Hepatocyte (in vitro differentiated cells): ENCODE results near the gene BORCS6.

Source experiments
- EZH2 ChIP-seq: fragments of 200-600 bp; sonication (generic); IDR thresholded peaks from 2 replicates; pipeline ENCODE4 v1.6.1; 2016; ENCODE audit warnings: antibody characterized with exemption, mild to moderate bottlenecking, borderline replicate concordance
- EZH2phosphoT487 ChIP-seq: fragments of 200-600 bp; sonication (generic); IDR thresholded peaks from one replicate; pipeline ENCODE4 v1.6.1; 2018; ENCODE audit warnings: antibody characterized with exemption, mild to moderate bottlenecking, low read depth, moderate library complexity; ENCODE audit not compliant: unreplicated experiment, severe bottlenecking
- TF ChIP-seq, protein P1 (sequence below): fragments of 200-600 bp; sonication (generic); IDR thresholded peaks from 2 replicates; pipeline ENCODE4 v1.5.1; 2016; ENCODE audit warnings: antibody characterized with exemption, mild to moderate bottlenecking; ENCODE audit not compliant: poor library complexity

DNA sequence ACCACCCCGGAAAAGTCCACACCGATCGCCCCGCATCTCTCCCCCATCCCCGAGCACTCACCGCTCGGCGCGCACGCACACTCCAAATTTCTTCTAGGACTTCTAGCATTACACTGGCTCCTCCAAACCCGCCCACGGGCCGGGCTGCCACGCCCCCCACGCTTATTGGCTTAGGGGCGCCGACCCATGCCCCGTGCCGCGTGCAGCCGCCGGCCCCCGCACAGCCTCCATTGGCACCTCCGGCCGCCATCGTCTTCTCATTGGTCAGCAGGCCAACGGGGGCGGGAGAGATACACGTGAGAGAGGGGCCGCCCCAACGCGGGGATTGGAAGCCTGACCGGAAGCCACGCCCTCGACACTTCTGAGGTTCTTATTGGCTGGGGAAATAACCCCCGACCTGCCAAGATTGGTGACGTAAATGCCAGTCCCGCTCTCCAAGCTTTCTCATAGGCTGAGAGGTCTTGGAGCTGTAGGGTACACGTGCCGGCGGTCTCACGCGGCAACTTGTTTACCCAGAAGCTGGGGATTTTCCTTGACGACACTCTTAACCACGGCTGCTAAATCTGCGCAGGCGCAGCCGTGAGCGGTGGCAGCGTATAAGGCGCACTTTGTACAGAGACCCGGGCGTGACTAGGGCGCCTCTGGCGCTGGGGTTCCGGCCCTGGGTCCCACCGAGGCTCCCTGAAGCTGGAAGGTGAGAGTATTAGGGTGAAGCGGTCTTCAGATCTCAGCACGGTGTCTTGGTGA is 33.6 kb downstream of the BORCS6 start:
- TF ChIP-seq, protein P1, sequence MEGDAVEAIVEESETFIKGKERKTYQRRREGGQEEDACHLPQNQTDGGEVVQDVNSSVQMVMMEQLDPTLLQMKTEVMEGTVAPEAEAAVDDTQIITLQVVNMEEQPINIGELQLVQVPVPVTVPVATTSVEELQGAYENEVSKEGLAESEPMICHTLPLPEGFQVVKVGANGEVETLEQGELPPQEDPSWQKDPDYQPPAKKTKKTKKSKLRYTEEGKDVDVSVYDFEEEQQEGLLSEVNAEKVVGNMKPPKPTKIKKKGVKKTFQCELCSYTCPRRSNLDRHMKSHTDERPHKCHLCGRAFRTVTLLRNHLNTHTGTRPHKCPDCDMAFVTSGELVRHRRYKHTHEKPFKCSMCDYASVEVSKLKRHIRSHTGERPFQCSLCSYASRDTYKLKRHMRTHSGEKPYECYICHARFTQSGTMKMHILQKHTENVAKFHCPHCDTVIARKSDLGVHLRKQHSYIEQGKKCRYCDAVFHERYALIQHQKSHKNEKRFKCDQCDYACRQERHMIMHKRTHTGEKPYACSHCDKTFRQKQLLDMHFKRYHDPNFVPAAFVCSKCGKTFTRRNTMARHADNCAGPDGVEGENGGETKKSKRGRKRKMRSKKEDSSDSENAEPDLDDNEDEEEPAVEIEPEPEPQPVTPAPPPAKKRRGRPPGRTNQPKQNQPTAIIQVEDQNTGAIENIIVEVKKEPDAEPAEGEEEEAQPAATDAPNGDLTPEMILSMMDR = no peak
- TF ChIP-seq EZH2 (no peak), EZH2phosphoT487 (no peak)
